HepG2 (cell line): ENCODE data around the gene EPB41L1. TPM values are rescaled to one million over a fixed set of nuclear protein-coding genes. Genes with fewer than 3 reads are reported as not detected.

Experiments
- DMAP1 ChIP-seq: IDR thresholded peaks from 2 replicates; pipeline ENCODE4 v1.6.1; 2016
- NFRKB ChIP-seq: fragments of 450-650 bp; IDR thresholded peaks from 2 replicates; pipeline ENCODE4 v1.6.1; 2017
- SMARCC2 ChIP-seq: fragments of 450-650 bp; IDR thresholded peaks from 2 replicates; pipeline ENCODE4 v1.6.1; 2017; ENCODE audit warnings: antibody characterized with exemption, mild to moderate bottlenecking
- SMC3 ChIP-seq: IDR thresholded peaks from 2 replicates; pipeline ENCODE4 v1.6.1; 2011; ENCODE audit warnings: low read length, improper control_type of control experiment
- TCF7 ChIP-seq: sonication (generic); IDR thresholded peaks from 2 replicates; pipeline ENCODE4 v1.6.1; 2016; ENCODE audit warnings: antibody characterized with exemption, low read depth
- TEAD3 ChIP-seq: optimal IDR thresholded peaks from 2 replicates; pipeline ENCODE3; 2016; ENCODE audit warnings: borderline replicate concordance
- ZNF142 ChIP-seq: sonication (generic); formaldehyde crosslinking; IDR thresholded peaks from 2 replicates; pipeline ENCODE4 v1.4.0; 2020; ENCODE audit warnings: missing genetic modification reagents
- ZNF263 ChIP-seq: sonication (generic); formaldehyde crosslinking; IDR thresholded peaks from 2 replicates; pipeline ENCODE4 v1.4.0; 2020; ENCODE audit warnings: missing genetic modification reagents
- ZNF350 ChIP-seq: sonication (generic); formaldehyde crosslinking; IDR thresholded peaks from 2 replicates; pipeline ENCODE4 v1.4.0; 2020; ENCODE audit warnings: mild to moderate bottlenecking, low read depth, missing genetic modification reagents, borderline replicate concordance
- ZNF451 ChIP-seq: sonication (generic); formaldehyde crosslinking; IDR thresholded peaks from 2 replicates; pipeline ENCODE4 v1.5.0; 2020; ENCODE audit warnings: mild to moderate bottlenecking, missing genetic modification reagents
- ZNF557 ChIP-seq: sonication (generic); formaldehyde crosslinking; IDR thresholded peaks from 2 replicates; pipeline ENCODE4 v1.4.0; 2020; ENCODE audit warnings: missing genetic modification reagents
- ZNF670 ChIP-seq: sonication (generic); formaldehyde crosslinking; IDR thresholded peaks from 2 replicates; pipeline ENCODE4 v1.8.0; 2022; ENCODE audit warnings: mild to moderate bottlenecking, missing genetic modification reagents, borderline replicate concordance
- ZNF687 ChIP-seq: sonication (generic); formaldehyde crosslinking; IDR thresholded peaks from 2 replicates; pipeline ENCODE4 v1.5.1; 2020; ENCODE audit warnings: mild to moderate bottlenecking, missing genetic modification reagents, moderate library complexity
- ZNF766 ChIP-seq: sonication (generic); formaldehyde crosslinking; IDR thresholded peaks from 2 replicates; pipeline ENCODE4 v1.5.0; 2020; ENCODE audit warnings: missing genetic modification reagents, borderline replicate concordance
- ZNF790 ChIP-seq: sonication (generic); formaldehyde crosslinking; IDR thresholded peaks from 2 replicates; pipeline ENCODE4 v1.8.0; 2022; ENCODE audit warnings: missing genetic modification reagents, mild to moderate bottlenecking, borderline replicate concordance
- polyA plus RNA-seq, 8 experiments: library from polyadenylated mRNA; depleted of rRNA in 3 of 8; stranded (reverse) in 7 of 8; unstranded in 1 of 8; fragments of >200 nt; fragmentation: Illumina TruSeq in 4 of 8; extraction: Trizol in 4 of 8; gene quantifications; 2 replicates each; pipeline versions ENCODE4 v1.2.1 to v1.2.3, GENCODE V29; 2011 to 2016; ENCODE audit warnings: low read depth in 4 of 8, missing spikeins in 1 of 8, mixed read lengths in 1 of 8; ENCODE audit not compliant: insufficient read depth in 1 of 8
- total RNA-seq, 5 experiments: library from RNA; depleted of rRNA; stranded (reverse); fragments of >200 nt; fragmentation: Illumina TruSeq; extraction: Trizol; gene quantifications; 2 replicates each; pipeline ENCODE4 v1.2.3, GENCODE V29; 2016; ENCODE audit warnings: low read depth in 1 of 5
- TF ChIP-seq, protein P1 (sequence below): sonication (generic); formaldehyde crosslinking; IDR thresholded peaks from 2 replicates; pipeline ENCODE4 v1.4.0; 2020; ENCODE audit warnings: low read depth, missing genetic modification reagents

The EPB41L1 gene
- total and polyA plus RNA-seq, 2 of the 13 experiments (the other 11 are each of a cell fraction or from before 2014, with no cell fraction given), result 16.7 to 39.0 TPM

DNA sequence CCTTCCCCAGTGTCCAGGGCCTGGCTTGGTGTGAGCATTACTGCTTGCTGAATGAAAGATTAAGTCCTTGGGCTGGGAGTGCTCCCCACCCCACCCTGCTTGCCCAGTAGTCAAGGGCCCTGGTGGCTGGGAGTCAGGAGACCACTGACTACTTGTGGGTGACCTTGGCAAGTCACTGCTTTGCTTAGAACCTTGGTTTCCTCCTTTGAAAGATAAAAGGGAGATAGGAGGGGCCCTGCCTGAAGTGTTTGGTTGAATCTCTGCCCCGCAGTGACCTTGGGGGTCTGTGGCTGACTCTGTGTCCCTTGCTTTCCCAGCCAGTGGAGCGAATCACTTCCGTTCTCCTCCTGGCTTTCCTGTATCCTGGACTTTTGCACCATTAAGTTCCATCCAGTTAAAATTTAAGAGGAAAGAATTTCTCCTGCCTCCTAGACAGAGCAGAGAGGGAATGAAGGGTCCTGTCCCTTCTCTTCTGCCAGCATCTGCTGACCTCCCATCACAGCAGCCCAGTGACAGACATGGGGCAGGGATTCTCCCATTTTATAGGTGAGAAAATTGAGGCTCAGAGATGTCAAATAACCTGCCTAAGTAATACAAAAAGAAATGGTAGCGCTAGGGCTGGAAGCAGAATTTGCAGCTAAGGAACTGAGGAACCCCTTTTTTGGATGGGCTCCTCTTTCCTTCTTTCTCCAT lies 3.5 kb upstream of the EPB41L1 start (continued):
- TF ChIP-seq, protein P1, sequence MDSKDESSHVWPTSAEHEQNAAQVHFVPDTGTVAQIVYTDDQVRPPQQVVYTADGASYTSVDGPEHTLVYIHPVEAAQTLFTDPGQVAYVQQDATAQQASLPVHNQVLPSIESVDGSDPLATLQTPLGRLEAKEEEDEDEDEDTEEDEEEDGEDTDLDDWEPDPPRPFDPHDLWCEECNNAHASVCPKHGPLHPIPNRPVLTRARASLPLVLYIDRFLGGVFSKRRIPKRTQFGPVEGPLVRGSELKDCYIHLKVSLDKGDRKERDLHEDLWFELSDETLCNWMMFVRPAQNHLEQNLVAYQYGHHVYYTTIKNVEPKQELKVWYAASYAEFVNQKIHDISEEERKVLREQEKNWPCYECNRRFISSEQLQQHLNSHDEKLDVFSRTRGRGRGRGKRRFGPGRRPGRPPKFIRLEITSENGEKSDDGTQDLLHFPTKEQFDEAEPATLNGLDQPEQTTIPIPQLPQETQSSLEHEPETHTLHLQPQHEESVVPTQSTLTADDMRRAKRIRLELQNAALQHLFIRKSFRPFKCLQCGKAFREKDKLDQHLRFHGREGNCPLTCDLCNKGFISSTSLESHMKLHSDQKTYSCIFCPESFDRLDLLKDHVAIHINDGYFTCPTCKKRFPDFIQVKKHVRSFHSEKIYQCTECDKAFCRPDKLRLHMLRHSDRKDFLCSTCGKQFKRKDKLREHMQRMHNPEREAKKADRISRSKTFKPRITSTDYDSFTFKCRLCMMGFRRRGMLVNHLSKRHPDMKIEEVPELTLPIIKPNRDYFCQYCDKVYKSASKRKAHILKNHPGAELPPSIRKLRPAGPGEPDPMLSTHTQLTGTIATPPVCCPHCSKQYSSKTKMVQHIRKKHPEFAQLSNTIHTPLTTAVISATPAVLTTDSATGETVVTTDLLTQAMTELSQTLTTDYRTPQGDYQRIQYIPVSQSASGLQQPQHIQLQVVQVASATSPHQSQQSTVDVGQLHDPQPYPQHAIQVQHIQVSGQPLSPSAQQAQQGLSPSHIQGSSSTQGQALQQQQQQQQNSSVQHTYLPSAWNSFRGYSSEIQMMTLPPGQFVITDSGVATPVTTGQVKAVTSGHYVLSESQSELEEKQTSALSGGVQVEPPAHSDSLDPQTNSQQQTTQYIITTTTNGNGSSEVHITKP (CRISPR knock-in tag), result no peak
- TF ChIP-seq ZNF142 (CRISPR knock-in tag), result peak; percentile 37; the same call in 1 of the 2 replicates
- no peak for TF ChIP-seq ZNF790 (CRISPR knock-in tag)
- no peak; the same call in 1 of the 2 replicates for TF ChIP-seq DMAP1
- no peak for TF ChIP-seq ZNF766
- TF ChIP-seq TEAD3 (CRISPR knock-in tag), result peak; percentile 82
- TF ChIP-seq SMARCC2, result no peak
- TF ChIP-seq ZNF557, result peak; percentile 43; the same call in 1 of the 2 replicates
- no peak for TF ChIP-seq NFRKB
- peak; percentile 81 for TF ChIP-seq ZNF670 (CRISPR knock-in tag)
- TF ChIP-seq ZNF687, result peak; percentile 63
- peak; percentile 70; the same call in 1 of the 2 replicates for TF ChIP-seq ZNF350 (CRISPR knock-in tag)
- no peak for TF ChIP-seq SMC3
- 0 out of 2 replicates have a peak, but pooled peaks have one; percentile 34 for TF ChIP-seq ZNF451
- peak; percentile 100 for TF ChIP-seq ZNF263
- peak; percentile 86 for TF ChIP-seq TCF7
